ENCODE data around the gene FLNA. TPM values are rescaled to one million over a fixed set of nuclear protein-coding genes. Genes with fewer than 3 reads are reported as not detected.
A peak's percentile ranks its signal among the peaks of the same experiment; 100 is the strongest.

Gene FLNA
- total RNA-seq, 1 donor from 2014 or later, result 225 TPM

DNA sequence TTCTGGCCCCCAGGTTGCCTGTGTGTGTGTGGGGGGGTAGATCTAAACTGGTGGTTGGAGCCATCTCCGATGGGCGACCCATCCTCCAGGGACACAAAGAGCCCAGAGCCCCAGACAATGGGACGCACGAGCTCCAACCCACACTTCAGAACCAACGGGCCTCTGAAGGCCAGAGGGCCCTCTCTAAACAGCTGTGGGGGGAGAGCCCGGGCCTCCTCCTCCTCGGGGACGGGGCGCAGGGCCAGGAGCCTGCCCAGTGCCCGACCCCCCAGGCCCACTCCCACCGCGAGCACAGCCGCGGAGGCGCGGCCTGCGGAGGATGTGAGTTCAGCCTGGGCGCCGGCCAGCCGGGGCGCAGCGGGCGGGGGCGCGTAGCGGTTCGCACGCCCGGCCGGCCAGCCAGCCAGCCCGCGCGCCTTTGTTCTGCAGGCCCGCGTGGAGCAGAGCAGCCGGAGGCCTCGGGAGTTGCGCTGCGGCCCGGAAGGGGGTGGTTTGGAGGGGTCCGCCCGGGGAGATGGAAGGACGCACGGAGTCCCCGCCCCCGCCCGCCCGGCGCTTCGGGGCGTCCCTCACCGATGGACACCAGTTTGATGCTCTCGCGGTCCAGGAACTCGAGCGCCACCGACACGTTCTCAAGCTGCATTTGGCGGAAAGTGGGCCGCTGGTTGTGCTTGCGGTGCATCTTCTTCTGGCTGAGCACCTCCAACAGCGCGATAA lies 4.0 kb downstream of the FLNA start:
- intact Hi-C loops (cut with micrococcal nuclease), result no loop called here
- DNase-seq, result peak; percentile 31

DNA sequence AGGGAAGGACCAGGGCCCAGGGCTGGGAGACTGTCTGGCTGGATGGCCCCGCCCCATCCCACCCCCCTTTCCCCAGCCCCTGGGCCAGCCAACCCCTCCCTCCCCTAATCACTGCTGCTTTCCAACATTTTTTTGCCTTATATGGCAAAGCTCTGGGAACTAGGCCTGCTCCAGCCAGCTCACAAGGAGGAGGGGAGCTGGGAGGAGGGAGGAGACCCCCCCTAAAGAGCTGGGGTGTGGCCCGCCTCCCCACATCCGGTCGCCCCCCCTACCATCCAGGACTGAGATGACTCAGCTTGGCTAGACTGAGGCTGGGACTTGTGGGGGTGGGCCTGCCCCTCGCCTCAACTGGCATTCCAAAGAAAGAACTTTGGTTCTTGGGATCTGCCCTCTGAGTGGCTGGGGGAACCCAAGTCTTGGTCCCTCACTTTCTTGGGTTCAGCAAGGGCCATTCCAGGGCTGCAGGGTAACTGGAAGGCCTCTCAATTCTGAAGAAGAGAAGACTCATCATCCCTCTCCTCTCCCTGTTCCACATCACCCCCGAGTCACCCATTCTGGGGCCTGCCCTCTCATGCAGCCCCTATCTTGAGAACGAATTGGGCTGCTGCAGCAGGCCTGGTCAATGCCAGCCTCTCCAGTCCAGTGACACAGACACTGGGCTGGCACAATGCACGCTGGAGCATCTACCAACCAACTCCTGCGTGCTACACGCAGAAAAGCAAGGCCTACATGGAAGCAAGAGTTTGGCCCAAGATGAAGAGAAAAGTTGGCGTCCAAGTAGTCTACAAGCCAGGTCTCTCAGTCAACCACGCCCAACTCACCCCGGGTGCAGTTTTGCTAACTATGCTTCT lies 4.8 kb downstream of the FLNA start:
- Histone ChIP-seq H3K4me3 (peak overlapping the region; percentile 87), H3K27ac (replicated peaks) (peak overlapping the region; percentile 95), H3K4me1 (peaks cover 80% of the 10 kb centered on the region), H3K9me3 (replicated peaks) (no peaks in the 10 kb centered on the region), H3K36me3 (peaks cover 32% of the 10 kb centered on the region), H3K27me3 (ENCODE audit: low read depth) (no peaks in the 10 kb centered on the region)
- TF ChIP-seq, protein P1, sequence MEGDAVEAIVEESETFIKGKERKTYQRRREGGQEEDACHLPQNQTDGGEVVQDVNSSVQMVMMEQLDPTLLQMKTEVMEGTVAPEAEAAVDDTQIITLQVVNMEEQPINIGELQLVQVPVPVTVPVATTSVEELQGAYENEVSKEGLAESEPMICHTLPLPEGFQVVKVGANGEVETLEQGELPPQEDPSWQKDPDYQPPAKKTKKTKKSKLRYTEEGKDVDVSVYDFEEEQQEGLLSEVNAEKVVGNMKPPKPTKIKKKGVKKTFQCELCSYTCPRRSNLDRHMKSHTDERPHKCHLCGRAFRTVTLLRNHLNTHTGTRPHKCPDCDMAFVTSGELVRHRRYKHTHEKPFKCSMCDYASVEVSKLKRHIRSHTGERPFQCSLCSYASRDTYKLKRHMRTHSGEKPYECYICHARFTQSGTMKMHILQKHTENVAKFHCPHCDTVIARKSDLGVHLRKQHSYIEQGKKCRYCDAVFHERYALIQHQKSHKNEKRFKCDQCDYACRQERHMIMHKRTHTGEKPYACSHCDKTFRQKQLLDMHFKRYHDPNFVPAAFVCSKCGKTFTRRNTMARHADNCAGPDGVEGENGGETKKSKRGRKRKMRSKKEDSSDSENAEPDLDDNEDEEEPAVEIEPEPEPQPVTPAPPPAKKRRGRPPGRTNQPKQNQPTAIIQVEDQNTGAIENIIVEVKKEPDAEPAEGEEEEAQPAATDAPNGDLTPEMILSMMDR (IDR thresholded peaks at IDR 0.05; ENCODE audit: borderline replicate concordance), result no peak
- intact Hi-C loops (cut with micrococcal nuclease), result no loop called here
- peak; percentile 84 for DNase-seq

More for the DNA sequence above, 4.0 kb downstream of the FLNA start:
- Histone ChIP-seq H3K9me3 (replicated peaks) (no peaks in the 10 kb centered on the region), H3K27me3 (ENCODE audit: low read depth) (no peaks in the 10 kb centered on the region), H3K36me3 (peaks cover 24% of the 10 kb centered on the region), H3K4me1 (peaks cover 74% of the 10 kb centered on the region), H3K27ac (replicated peaks) (peak overlapping the region; percentile 95), H3K4me3 (peak overlapping the region; percentile 87)
- TF ChIP-seq, protein P1 (IDR thresholded peaks at IDR 0.05; ENCODE audit: borderline replicate concordance), result no peak

DNA sequence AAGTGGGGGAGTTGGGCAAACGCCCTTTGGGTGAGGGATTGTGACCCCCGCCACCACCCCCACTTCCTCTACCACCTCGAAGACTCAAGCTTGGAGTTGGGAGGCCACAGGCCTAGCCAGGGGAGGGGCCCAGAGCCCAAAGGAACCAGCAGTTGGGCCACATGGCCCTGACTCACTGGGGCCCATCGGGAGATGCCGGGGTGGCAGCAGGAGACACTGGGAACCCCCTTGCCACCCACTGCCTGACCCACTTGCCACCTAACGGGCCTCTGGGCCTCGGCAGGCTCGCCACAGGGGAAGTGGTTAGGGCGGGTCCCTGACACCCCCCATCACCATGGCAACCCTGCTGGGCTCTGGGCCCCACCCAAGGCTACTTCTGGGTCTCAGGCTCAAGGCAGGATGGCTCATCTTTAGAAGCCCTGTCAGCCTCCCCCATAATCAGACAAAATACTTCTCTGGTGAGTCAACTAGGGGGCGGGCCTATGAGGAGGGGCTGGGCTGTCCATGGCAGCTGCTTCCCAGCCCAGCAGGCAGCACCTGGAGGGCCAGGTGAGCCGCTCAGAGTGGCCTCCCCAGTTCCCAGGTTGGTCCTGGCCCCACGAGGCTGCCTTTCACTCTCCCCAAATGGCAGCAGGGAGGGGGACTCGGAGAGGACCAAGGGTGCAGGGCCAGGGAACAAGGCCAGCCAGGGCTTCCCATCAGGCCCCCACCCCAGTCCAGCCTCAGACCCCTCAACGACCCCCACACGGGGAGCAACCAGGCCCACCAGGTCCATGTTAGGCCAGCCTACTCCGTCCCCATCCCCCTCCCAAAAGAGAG lies 5.6 kb downstream of the FLNA start:
- H3K4me3 ChIP-seq, result peak overlapping the region; percentile 87
- H3K4me1 ChIP-seq, result peaks cover 76% of the 10 kb centered on the region
- H3K27ac ChIP-seq (replicated peaks), result peak overlapping the region; percentile 95
- no peaks in the 10 kb centered on the region for H3K27me3 ChIP-seq (ENCODE audit: low read depth)
- peaks cover 40% of the 10 kb centered on the region for H3K36me3 ChIP-seq
- TF ChIP-seq, protein P1 (IDR thresholded peaks at IDR 0.05; ENCODE audit: borderline replicate concordance), result no peak
- intact Hi-C loops (cut with micrococcal nuclease), result no loop called here
- H3K9me3 ChIP-seq (replicated peaks), result no peaks in the 10 kb centered on the region
- peak; percentile 68 for DNase-seq

DNA sequence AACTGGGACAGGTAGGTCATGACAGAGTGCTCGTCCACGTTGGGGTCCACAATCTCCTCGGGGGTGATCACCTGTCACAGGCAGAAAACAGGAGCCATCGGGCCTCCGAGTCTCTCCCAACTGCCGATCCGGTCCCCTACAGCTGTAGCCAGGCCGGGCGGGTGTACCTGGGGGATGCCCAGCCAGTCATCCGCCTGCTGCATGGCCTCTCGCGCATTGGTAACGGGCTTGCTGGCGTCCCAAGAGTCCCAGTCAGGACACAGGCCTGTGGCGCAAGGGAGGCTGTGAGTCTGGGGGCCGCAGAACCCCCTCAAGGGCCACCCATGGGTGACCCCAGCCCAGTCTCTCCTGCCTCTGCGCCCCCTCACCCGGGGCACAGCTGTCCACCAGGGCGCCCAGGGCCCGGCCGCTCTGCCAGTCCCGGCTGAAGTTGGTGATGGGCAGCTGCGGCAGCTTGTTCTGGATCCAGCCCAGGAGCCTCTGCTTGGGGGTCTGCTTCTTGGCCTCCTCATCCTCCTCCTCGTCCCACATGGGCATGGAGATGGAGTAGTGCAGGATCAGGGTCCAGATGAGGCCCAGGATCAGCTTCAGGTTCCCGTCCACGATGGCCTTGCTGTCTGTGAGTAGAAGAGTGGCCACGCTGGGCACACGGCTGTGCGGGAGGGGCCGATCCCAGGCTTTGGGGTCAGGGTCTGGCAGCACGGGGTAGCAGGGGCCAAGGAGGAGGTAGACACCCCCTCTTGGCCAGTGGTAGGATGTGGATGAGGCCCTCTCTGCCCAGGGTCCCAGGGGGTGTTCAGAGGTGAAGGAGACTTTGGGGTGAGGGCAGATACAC lies 6.7 kb downstream of the FLNA start:
- Histone ChIP-seq H3K27me3 (ENCODE audit: low read depth) (no peaks in the 10 kb centered on the region), H3K27ac (replicated peaks) (peak overlapping the region; percentile 95), H3K9me3 (replicated peaks) (no peaks in the 10 kb centered on the region), H3K4me1 (peaks cover 64% of the 10 kb centered on the region), H3K4me3 (peak overlapping the region; percentile 87), H3K36me3 (peaks cover 52% of the 10 kb centered on the region)
- TF ChIP-seq, protein P1 (IDR thresholded peaks at IDR 0.05; ENCODE audit: borderline replicate concordance), result no peak
- intact Hi-C loops (cut with micrococcal nuclease), result no loop called here
- DNase-seq, result no peak

All from left ventricle myocardium inferior (tissue), 1 donor.